ENCODE measurements around the gene ASS1.

ASS1 gene

GRCh38 chr9:130519927-130520326 is 75.2 kb downstream of the ASS1 start:
- peaks cover 2% of the 10 kb centered on the region for H3K4me1 Mint-ChIP-seq (ENCODE audit: low read depth)
- H3K9me3 Mint-ChIP-seq = no peaks in the 10 kb centered on the region
- no peaks in the 10 kb centered on the region for H3K36me3 Mint-ChIP-seq (ENCODE audit: low read depth)

GRCh38 chr9:130521715-130522114 is 77.0 kb downstream of the ASS1 start:
- Mint-ChIP-seq H3K27me3 (ENCODE audit: low read depth) (no peaks in the 10 kb centered on the region), H3K4me3 (no peak overlapping the region), H3K4me1 (ENCODE audit: low read depth) (peaks cover 2% of the 10 kb centered on the region), H3K27ac (no peak overlapping the region), H3K36me3 (ENCODE audit: low read depth) (no peaks in the 10 kb centered on the region), H3K9me3 (no peaks in the 10 kb centered on the region)

More at GRCh38 chr9:130519927-130520326, 75.2 kb downstream of the ASS1 start:
- Mint-ChIP-seq H3K27me3 (ENCODE audit: low read depth) (no peaks in the 10 kb centered on the region), H3K4me3 (no peak overlapping the region), H3K27ac (no peak overlapping the region)

- Mint-ChIP-seq H3K4me3 (no peak overlapping the region), H3K36me3 (ENCODE audit: low read depth) (no peaks in the 10 kb centered on the region), H3K9me3 (no peaks in the 10 kb centered on the region), H3K27ac (no peak overlapping the region), H3K4me1 (ENCODE audit: low read depth) (peaks cover 2% of the 10 kb centered on the region), H3K27me3 (ENCODE audit: low read depth) (no peaks in the 10 kb centered on the region)
Observed at GRCh38 chr9:130522233-130522808, 77.6 kb downstream of the ASS1 start.

- H3K27ac Mint-ChIP-seq = no peak overlapping the region
- no peak overlapping the region for H3K4me3 Mint-ChIP-seq
- H3K4me1 Mint-ChIP-seq (ENCODE audit: low read depth) = peaks cover 2% of the 10 kb centered on the region
- H3K36me3 Mint-ChIP-seq (ENCODE audit: low read depth) = no peaks in the 10 kb centered on the region
- no peaks in the 10 kb centered on the region for H3K9me3 Mint-ChIP-seq
- H3K27me3 Mint-ChIP-seq (ENCODE audit: low read depth) = no peaks in the 10 kb centered on the region
Observed at GRCh38 chr9:130523921-130524320, 79.2 kb downstream of the ASS1 start.

- H3K36me3 Mint-ChIP-seq (ENCODE audit: low read depth) = no peaks in the 10 kb centered on the region
- no peaks in the 10 kb centered on the region for H3K9me3 Mint-ChIP-seq
- no peaks in the 10 kb centered on the region for H3K27me3 Mint-ChIP-seq (ENCODE audit: low read depth)
- H3K4me3 Mint-ChIP-seq = no peak overlapping the region
- H3K4me1 Mint-ChIP-seq (ENCODE audit: low read depth) = peaks cover 2% of the 10 kb centered on the region
- no peak overlapping the region for H3K27ac Mint-ChIP-seq
Observed at GRCh38 chr9:130526193-130526853, 81.6 kb downstream of the ASS1 start.

GRCh38 chr9:130526854-130527650 is 82.3 kb downstream of the ASS1 start:
- Mint-ChIP-seq H3K27ac (no peak overlapping the region), H3K9me3 (no peaks in the 10 kb centered on the region), H3K4me3 (no peak overlapping the region), H3K36me3 (ENCODE audit: low read depth) (no peaks in the 10 kb centered on the region), H3K27me3 (ENCODE audit: low read depth) (no peaks in the 10 kb centered on the region), H3K4me1 (ENCODE audit: low read depth) (no peaks in the 10 kb centered on the region)

- Mint-ChIP-seq H3K27ac (no peak overlapping the region), H3K27me3 (ENCODE audit: low read depth) (no peaks in the 10 kb centered on the region), H3K4me3 (no peak overlapping the region)
Observed at GRCh38 chr9:130527651-130528310, 83.0 kb downstream of the ASS1 start.

GRCh38 chr9:130528674-130529073 is 83.9 kb downstream of the ASS1 start:
- no peaks in the 10 kb centered on the region for H3K27me3 Mint-ChIP-seq (ENCODE audit: low read depth)
- H3K4me1 Mint-ChIP-seq (ENCODE audit: low read depth) = no peaks in the 10 kb centered on the region
- no peak overlapping the region for H3K27ac Mint-ChIP-seq
- H3K9me3 Mint-ChIP-seq = no peaks in the 10 kb centered on the region
- H3K36me3 Mint-ChIP-seq (ENCODE audit: low read depth) = no peaks in the 10 kb centered on the region
- no peak overlapping the region for H3K4me3 Mint-ChIP-seq

More at GRCh38 chr9:130527651-130528310, 83.0 kb downstream of the ASS1 start:
- no peaks in the 10 kb centered on the region for H3K4me1 Mint-ChIP-seq (ENCODE audit: low read depth)
- no peaks in the 10 kb centered on the region for H3K36me3 Mint-ChIP-seq (ENCODE audit: low read depth)
- H3K9me3 Mint-ChIP-seq = no peaks in the 10 kb centered on the region

GRCh38 chr9:130530938-130531337 is 86.2 kb downstream of the ASS1 start:
- no peaks in the 10 kb centered on the region for H3K9me3 Mint-ChIP-seq

GRCh38 chr9:130531670-130532069 is 86.9 kb downstream of the ASS1 start:
- Mint-ChIP-seq H3K4me1 (ENCODE audit: low read depth) (no peaks in the 10 kb centered on the region), H3K4me3 (no peak overlapping the region), H3K27me3 (ENCODE audit: low read depth) (peaks cover 20% of the 10 kb centered on the region), H3K27ac (no peak overlapping the region), H3K36me3 (ENCODE audit: low read depth) (no peaks in the 10 kb centered on the region), H3K9me3 (no peaks in the 10 kb centered on the region)

More at GRCh38 chr9:130530938-130531337, 86.2 kb downstream of the ASS1 start:
- Mint-ChIP-seq H3K27ac (no peak overlapping the region), H3K4me1 (ENCODE audit: low read depth) (no peaks in the 10 kb centered on the region), H3K27me3 (ENCODE audit: low read depth) (peaks cover 16% of the 10 kb centered on the region), H3K4me3 (no peak overlapping the region), H3K36me3 (ENCODE audit: low read depth) (no peaks in the 10 kb centered on the region)

- Mint-ChIP-seq H3K4me1 (ENCODE audit: low read depth) (no peaks in the 10 kb centered on the region), H3K9me3 (no peaks in the 10 kb centered on the region), H3K27me3 (ENCODE audit: low read depth) (peaks cover 29% of the 10 kb centered on the region)
Observed at GRCh38 chr9:130532426-130533080, 87.8 kb downstream of the ASS1 start.

GRCh38 chr9:130535818-130536521 is 91.2 kb downstream of the ASS1 start:
- H3K27ac Mint-ChIP-seq = no peak overlapping the region
- H3K9me3 Mint-ChIP-seq = no peaks in the 10 kb centered on the region
- H3K36me3 Mint-ChIP-seq (ENCODE audit: low read depth) = no peaks in the 10 kb centered on the region
- H3K4me1 Mint-ChIP-seq (ENCODE audit: low read depth) = no peaks in the 10 kb centered on the region
- H3K4me3 Mint-ChIP-seq = no peak overlapping the region
- H3K27me3 Mint-ChIP-seq (ENCODE audit: low read depth) = peaks cover 53% of the 10 kb centered on the region

More at GRCh38 chr9:130532426-130533080, 87.8 kb downstream of the ASS1 start:
- H3K4me3 Mint-ChIP-seq = no peak overlapping the region
- no peaks in the 10 kb centered on the region for H3K36me3 Mint-ChIP-seq (ENCODE audit: low read depth)
- H3K27ac Mint-ChIP-seq = no peak overlapping the region

- no peaks in the 10 kb centered on the region for H3K4me1 Mint-ChIP-seq (ENCODE audit: low read depth)
- H3K27ac Mint-ChIP-seq = no peak overlapping the region
- H3K9me3 Mint-ChIP-seq = no peaks in the 10 kb centered on the region
- H3K36me3 Mint-ChIP-seq (ENCODE audit: low read depth) = no peaks in the 10 kb centered on the region
- H3K27me3 Mint-ChIP-seq (ENCODE audit: low read depth) = peaks cover 53% of the 10 kb centered on the region
- H3K4me3 Mint-ChIP-seq = no peak overlapping the region
Observed at GRCh38 chr9:130536701-130537107, 91.9 kb downstream of the ASS1 start.

Data from T-helper 1 cell treated with Interleukin-12 subunit alpha and Interleukin-12 subunit beta and Interleukin-4 antibody, amounts not matched to agents 30 μg/mL and 1 μg/mL, for 36 hours (primary cell).